Heart right ventricle (tissue), 16 donors: ENCODE data around the gene PDE4D. TPM values are rescaled to one million over a fixed set of nuclear protein-coding genes. Genes with fewer than 3 reads are reported as not detected.
A peak's percentile ranks its signal among the peaks of the same experiment; 100 is the strongest.
"Not testable (repeated sequence)": the region's sequence is repeated elsewhere in the genome, so short reads cannot be mapped to it uniquely, and the experiment has no call there.

ENCODE experiments used
- ATAC-seq, 8 donors: fragments of 200-7000 bp; cut with Tn5 transposase; one replicate each; pipeline ENCODE4 v1.9.1; 2020; ENCODE audit warnings: mild to moderate bottlenecking in 8 of 8, moderate library complexity in 8 of 8, moderate number of reproducible peaks in 1 of 8
- DNase-seq, 2 donors: peaks; one replicate each; pipeline ENCODE4 v3.0.0-alpha.2; 2020
- H3K27ac ChIP-seq, 10 donors: fragments of 200-600 bp; sonication (generic) in 2 of 10; one replicate each; pipeline versions ENCODE4 v1.5.0 to v1.8.0; 2020 to 2022; ENCODE audit warnings: mild to moderate bottlenecking in 3 of 10
- H3K27me3 ChIP-seq, 7 donors: fragments of 200-600 bp; one replicate each; pipeline ENCODE4 v1.8.0; 2021 to 2022; ENCODE audit warnings: mild to moderate bottlenecking in 2 of 7
- H3K36me3 ChIP-seq, 9 donors: fragments of 200-600 bp; sonication (generic) in 1 of 9; one replicate each; pipeline versions ENCODE4 v1.5.0 to v1.8.0; 2020 to 2022; ENCODE audit warnings: mild to moderate bottlenecking in 2 of 9
- H3K4me1 ChIP-seq, 9 donors: fragments of 200-600 bp; sonication (generic) in 1 of 9; one replicate each; pipeline versions ENCODE4 v1.5.0 to v1.8.0; 2020 to 2022; ENCODE audit warnings: mild to moderate bottlenecking in 4 of 9
- H3K4me3 ChIP-seq, 10 donors: fragments of 200-600 bp; sonication (generic) in 2 of 10; one replicate each; pipeline versions ENCODE4 v1.5.0 to v1.8.0; 2020 to 2022; ENCODE audit warnings: mild to moderate bottlenecking in 7 of 10, moderate library complexity in 2 of 10
- H3K9me3 ChIP-seq, 11 donors: fragments of 200-600 bp in 10 of 11; sonication (generic) in 2 of 11; one replicate each; pipeline versions ENCODE4 v1.5.0 to v1.8.0; 2013 to 2022; ENCODE audit warnings: mild to moderate bottlenecking in 2 of 11, control low read depth in 1 of 11, moderate library complexity in 1 of 11
- CTCF ChIP-seq, 9 donors: fragments of 200-600 bp; sonication (generic) in 2 of 9; IDR thresholded peaks; one replicate each; pipeline versions ENCODE4 v1.5.0 to v1.8.0; 2021 to 2022; ENCODE audit warnings: antibody characterized with exemption in 9 of 9, mild to moderate bottlenecking in 5 of 9, moderate library complexity in 1 of 9
- WGBS, 2 donors: extraction: QIAGEN DNeasy Blood & Tissue Kit; methylation state at CpG; one replicate each; pipeline ENCODE4 v1.1.7; 2013; ENCODE audit warnings: inconsistent platforms in 1 of 2; 5-methylcytosine and 5-hydroxymethylcytosine counted together
- intact Hi-C, 10 donors: fragments of 100-400 bp; cut with DNase I; formaldehyde crosslinking; loops; one replicate each; pipeline versions ENCODE4 v1.11.1 to v1.14.2; 2022
- polyA plus RNA-seq, 2 donors: library from polyadenylated mRNA; stranded (reverse); fragments of 200-250 nt; gene quantifications; one replicate each; pipeline ENCODE4 v1.2.3, GENCODE V29; 2013
- total RNA-seq, 10 donors: library from RNA; stranded (reverse); fragmentation: NEBNext Ultra II Directional in 3 of 10; extraction: Animal tissue kit (Norgen Biotek cat#: 25700) in 3 of 10; gene quantifications; one replicate each; pipeline versions ENCODE4 v1.2.1 to v1.2.4, GENCODE V29; 2021 to 2023
- donor health status: Arrhythmogenic right ventricular cardiomyopathy.
- donor health status: ischemic (EF 13 %, LVEDD 7.1; RV severe dilation, severe dysfunction).
- donor health status: healthy with polysubstance abuse.
- donor health status: DM: no; HTN: yes; CAD: no.
- donor health status: DM: no; HTN: no; CAD: no.
- donor health status: ischemic (EF 25% LVEDD 6.9; RV normal size, moderate dysfunction).
- donor health status: ischemic (EF 25% LVEDD 5.7; RV mildly dilated, moderate dysfunction).
- donor health status: healthy.
- donor health status: DM: yes; HTN: yes; CAD: no.
- donor health status: Ischemic cardiomyopathy.
- donor health status: ischemic (EF 35%, LVEDD 5.7; RV mildly dilated, moderate dysfunction).
- donor health status: nonischemic (EF 11% LVEDD 7.7; RV severe dilation, severe dysfunction).
- donor health status: DM: yes; HTN: yes; CAD: no.
- donor health status: PGD.
- donor health status: ischemic (EF 29% LVEDD 5.4; RV normal size, mild dysfunction).
- donor health status: nonischemic (EF 23%, LVEDD 6.1; RV moderate dilation, normal function).

Gene PDE4D
- total and polyA plus RNA-seq, 12 donors, result 5.8 to 83.2 (median 39.5) TPM

GRCh38 chr5:59597690-59598546 is 295.6 kb downstream of the PDE4D start:
- intact Hi-C loops, result no loop called here
- peak overlapping the region in 7 of 10 donors; percentile 21 to 42 (median 37) for H3K4me3 ChIP-seq
- H3K27me3 ChIP-seq, result no peaks in the 10 kb centered on the region
- peak overlapping the region in 2 of 10 donors; percentile 7 to 16 for H3K27ac ChIP-seq
- DNase-seq (no peak), ATAC-seq (no peak)
- H3K9me3 ChIP-seq, result no peaks in the 10 kb centered on the region
- peaks cover 0 to 22% (median 3%) of the 10 kb centered on the region in 9 donors for H3K4me1 ChIP-seq
- 54 to 59% methylated on average over 6 of the region's 6 CpGs for WGBS, 2 donors
- TF ChIP-seq CTCF (IDR thresholded peaks at IDR 0.05), result no peak
- no peaks in the 10 kb centered on the region for H3K36me3 ChIP-seq

GRCh38 chr5:59596586-59597350 is 296.8 kb downstream of the PDE4D start:
- ATAC-seq (no peak), DNase-seq (no peak)
- no peak overlapping the region for H3K27ac ChIP-seq
- WGBS, 2 donors, result 90 to 93% methylated on average over 2 of the region's 2 CpGs
- no peak for TF ChIP-seq CTCF (IDR thresholded peaks at IDR 0.05)
- H3K9me3 ChIP-seq, result no peaks in the 10 kb centered on the region
- no peaks in the 10 kb centered on the region for H3K36me3 ChIP-seq
- H3K4me3 ChIP-seq, result no peak overlapping the region
- intact Hi-C loops, result no loop called here
- peaks cover 0 to 22% (median 3%) of the 10 kb centered on the region in 9 donors for H3K4me1 ChIP-seq
- H3K27me3 ChIP-seq, result no peaks in the 10 kb centered on the region

GRCh38 chr5:59594118-59594517 is 299.4 kb downstream of the PDE4D start:
- peaks cover 0 to 21% (median 3%) of the 10 kb centered on the region in 9 donors for H3K4me1 ChIP-seq
- DNase-seq, result not testable (repeated sequence)
- 97% methylated on average over 5 of the region's 5 CpGs for WGBS, 2 donors

GRCh38 chr5:59593439-59594007 is 300.0 kb downstream of the PDE4D start:
- 61 to 87% methylated on average over 2 of the region's 2 CpGs for WGBS, 2 donors
- no peak for TF ChIP-seq CTCF (IDR thresholded peaks at IDR 0.05)
- H3K4me1 ChIP-seq, result peaks cover 0 to 15% (median 0%) of the 10 kb centered on the region in 9 donors
- no peaks in the 10 kb centered on the region for H3K9me3 ChIP-seq
- intact Hi-C loops, result no loop called here
- no peaks in the 10 kb centered on the region for H3K27me3 ChIP-seq
- DNase-seq (no peak), ATAC-seq (no peak)
- H3K4me3 ChIP-seq, result no peak overlapping the region
- H3K36me3 ChIP-seq, result no peaks in the 10 kb centered on the region
- H3K27ac ChIP-seq, result no peak overlapping the region

More at GRCh38 chr5:59594118-59594517, 299.4 kb downstream of the PDE4D start:
- H3K4me3 ChIP-seq, H3K9me3 ChIP-seq, ATAC-seq, H3K27ac ChIP-seq, intact Hi-C loops, H3K27me3 ChIP-seq, H3K36me3 ChIP-seq: not testable (repeated sequence)
